CD4-positive, alpha-beta memory T cell (primary cell): ENCODE results near the gene LSM4. TPM values are rescaled to one million over a fixed set of nuclear protein-coding genes. Genes with fewer than 3 reads are reported as not detected.
"Not testable (repeated sequence)": the region's sequence is repeated elsewhere in the genome, so short reads cannot be mapped to it uniquely, and the experiment has no call there.

Experiments
- CTCF ChIA-PET: fragments of 350-600 bp; sonication (Branson Sonifier 250); formaldehyde crosslinking; loops from one replicate; lab custom pipeline; 2021; ENCODE audit warnings: inconsistent platforms; ENCODE audit not compliant: partially characterized antibody; lab: Charles Lee
- POLR2A ChIA-PET: fragments of 350-600 bp; sonication (Branson Sonifier 250); formaldehyde crosslinking; loops from one replicate; lab custom pipeline; 2021; ENCODE audit not compliant: partially characterized antibody; lab: Charles Lee
- DNase-seq, 5 donors: peaks; one replicate each; pipeline versions ENCODE4 v3.0.0 to v3.0.0-alpha.2; 2020 to 2022; ENCODE audit warnings: mixed read lengths in 1 of 5
- H3K27ac ChIP-seq: one replicate; pipeline ENCODE4 v1.7.0; 2013; ENCODE audit warnings: low read depth, low read length
- H3K27me3 ChIP-seq: 2 replicates; pipeline ENCODE4 v1.7.0; 2013; ENCODE audit warnings: mild to moderate bottlenecking, low read length, moderate library complexity; ENCODE audit not compliant: insufficient read depth
- H3K36me3 ChIP-seq: 2 replicates; pipeline ENCODE4 v1.7.0; 2013; ENCODE audit warnings: mild to moderate bottlenecking, low read length, moderate library complexity; ENCODE audit not compliant: insufficient read depth
- H3K4me1 ChIP-seq: 2 replicates; pipeline ENCODE4 v1.7.0; 2013; ENCODE audit warnings: mild to moderate bottlenecking, low read length, moderate library complexity; ENCODE audit not compliant: insufficient read depth
- H3K4me3 ChIP-seq, 2 donors: one replicate each; pipeline ENCODE4 v1.7.0; 2013; ENCODE audit warnings: low read length in 2 of 2, mild to moderate bottlenecking in 1 of 2
- H3K9me3 ChIP-seq, 2 donors: one replicate each; pipeline ENCODE4 v1.7.0; 2013; ENCODE audit warnings: low read length in 2 of 2, control low read depth in 1 of 2; ENCODE audit not compliant: control insufficient read depth in 1 of 2
- H3K27ac Mint-ChIP-seq, 7 donors: one replicate each; pipeline ENCODE4 v1.8.0; 2020 to 2021; ENCODE audit warnings: mixed read lengths in 7 of 7, mild to moderate bottlenecking in 6 of 7, inconsistent platforms in 3 of 7, moderate library complexity in 3 of 7
- H3K27me3 Mint-ChIP-seq, 2 donors: one replicate each; pipeline ENCODE4 v1.8.0; 2020 to 2021; ENCODE audit warnings: mixed read lengths in 2 of 2
- H3K36me3 Mint-ChIP-seq, 2 donors: one replicate each; pipeline ENCODE4 v1.8.0; 2020 to 2021; ENCODE audit warnings: mixed read lengths in 2 of 2, inconsistent platforms in 1 of 2, mild to moderate bottlenecking in 1 of 2
- H3K4me1 Mint-ChIP-seq, 4 donors: one replicate each; pipeline ENCODE4 v1.8.0; 2020 to 2021; ENCODE audit warnings: mixed read lengths in 4 of 4, mild to moderate bottlenecking in 1 of 4
- H3K4me3 Mint-ChIP-seq, 8 donors: one replicate each; pipeline ENCODE4 v1.8.0; 2020 to 2021; ENCODE audit warnings: mixed read lengths in 8 of 8, mild to moderate bottlenecking in 7 of 8, moderate library complexity in 6 of 8, inconsistent platforms in 3 of 8
- H3K9me3 Mint-ChIP-seq, 8 donors: one replicate each; pipeline ENCODE4 v1.8.0; 2020 to 2021; ENCODE audit warnings: mixed read lengths in 8 of 8, mild to moderate bottlenecking in 5 of 8, inconsistent platforms in 3 of 8, moderate library complexity in 1 of 8
- intact Hi-C: fragments of 100-400 bp; cut with micrococcal nuclease; formaldehyde crosslinking; loops from one replicate; pipeline ENCODE4 v1.15.1; 2023
- polyA plus RNA-seq, 2 donors: library from polyadenylated mRNA; unstranded; fragments of 300-500 nt; fragmentation: Illumina TruSeq; gene quantifications; one replicate each; pipeline ENCODE4 v1.2.3, GENCODE V29; 2021
- total RNA-seq, 2 experiments: library from RNA; stranded (reverse); gene quantifications; one replicate each; pipeline ENCODE4 v1.2.3, GENCODE V29; 2021

LSM4 gene
- total and polyA plus RNA-seq, 4 experiments from 2014 or later, result 64.2 to 164 (median 93.0) TPM

DNA sequence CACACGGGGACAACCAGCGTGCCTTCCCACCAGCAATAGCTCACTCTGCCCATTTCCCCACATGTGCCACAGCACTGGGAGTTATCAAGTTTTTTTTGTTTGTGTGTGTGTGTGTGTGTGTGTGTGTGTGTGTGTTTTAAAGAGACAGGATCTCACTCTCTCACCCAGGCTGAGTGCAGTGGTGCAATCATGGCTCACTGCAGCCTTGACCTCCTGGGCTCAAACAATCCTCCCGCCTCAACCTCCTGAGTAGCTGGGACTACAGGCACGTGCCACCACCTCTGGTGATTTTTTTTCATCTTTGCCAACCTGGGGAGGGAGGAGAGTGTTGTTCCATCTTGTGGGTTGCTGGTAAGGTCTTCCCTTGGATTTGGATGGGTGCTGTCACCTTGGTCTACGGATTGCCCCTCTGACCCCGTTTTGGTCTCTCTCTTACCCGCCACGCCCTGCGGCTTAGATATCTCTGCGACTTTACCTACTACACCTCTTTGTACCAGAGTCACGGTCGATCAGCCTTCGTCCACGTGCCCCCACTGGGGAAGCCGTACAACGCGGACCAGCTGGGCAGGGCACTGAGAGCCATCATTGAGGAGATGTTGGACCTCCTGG, 40.2 kb upstream of the LSM4 start:
- no peak overlapping the region for H3K4me3 Mint-ChIP-seq
- peaks cover 0 to 6% (median 0%) of the 10 kb centered on the region in 8 donors for H3K9me3 Mint-ChIP-seq
- H3K36me3 Mint-ChIP-seq, result peaks cover 45 to 51% of the 10 kb centered on the region in 2 donors
- H3K27me3 Mint-ChIP-seq, result no peaks in the 10 kb centered on the region
- Histone ChIP-seq H3K4me1 (no peaks in the 10 kb centered on the region), H3K27me3 (no peaks in the 10 kb centered on the region), H3K27ac (no peak overlapping the region), H3K4me3 (no peak overlapping the region), H3K9me3 (no peaks in the 10 kb centered on the region), H3K36me3 (peaks cover 20% of the 10 kb centered on the region)
- intact Hi-C loops, result no loop called here
- no peak for DNase-seq
- H3K27ac Mint-ChIP-seq, result peak overlapping the region in 1 of 7 donors; percentile 13
- CTCF ChIA-PET, result interaction anchor here (2.1 kb wide), 1 partner anchor 84 kb away, joined by 5 read pairs; no protein-coding TSS in a partner anchor
- POLR2A ChIA-PET, result no interaction called here
- no peaks in the 10 kb centered on the region for H3K4me1 Mint-ChIP-seq

DNA sequence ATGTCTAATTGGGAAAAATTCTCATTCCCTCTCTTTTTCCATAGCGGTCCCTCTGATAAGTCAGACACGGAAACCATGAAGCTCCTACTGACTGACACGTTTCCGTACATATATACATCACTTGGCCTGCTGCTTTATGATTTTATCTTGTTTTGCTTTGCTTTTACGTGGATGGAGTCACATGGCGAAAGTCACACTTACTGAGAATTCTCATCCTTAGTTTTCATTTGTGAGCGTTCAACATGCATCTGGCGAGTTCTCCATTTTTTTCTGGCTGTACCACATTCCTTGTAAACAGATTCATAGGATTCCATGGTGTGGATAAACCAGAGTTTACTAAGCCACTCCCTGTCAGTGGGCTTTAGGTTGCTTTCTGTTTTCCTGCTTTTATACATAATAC, 38.8 kb upstream of the LSM4 start:
- Histone ChIP-seq H3K9me3 (no peaks in the 10 kb centered on the region), H3K36me3 (peaks cover 32% of the 10 kb centered on the region), H3K27ac (no peak overlapping the region), H3K4me1 (no peaks in the 10 kb centered on the region), H3K27me3 (no peaks in the 10 kb centered on the region), H3K4me3 (no peak overlapping the region)
- H3K36me3 Mint-ChIP-seq, result peaks cover 50 to 59% of the 10 kb centered on the region in 2 donors
- H3K9me3 Mint-ChIP-seq, result peaks cover 0 to 6% (median 0%) of the 10 kb centered on the region in 8 donors
- intact Hi-C loops, result no loop called here
- H3K27me3 Mint-ChIP-seq, result no peaks in the 10 kb centered on the region
- no peak for DNase-seq
- ChIA-PET CTCF (no interaction called here), POLR2A (interaction anchor here (0.6 kb wide), 1 partner anchor 74 kb away, joined by 3 read pairs; no protein-coding TSS in a partner anchor)
- H3K27ac Mint-ChIP-seq, result no peak overlapping the region
- H3K4me1 Mint-ChIP-seq, result no peaks in the 10 kb centered on the region
- no peak overlapping the region for H3K4me3 Mint-ChIP-seq

DNA sequence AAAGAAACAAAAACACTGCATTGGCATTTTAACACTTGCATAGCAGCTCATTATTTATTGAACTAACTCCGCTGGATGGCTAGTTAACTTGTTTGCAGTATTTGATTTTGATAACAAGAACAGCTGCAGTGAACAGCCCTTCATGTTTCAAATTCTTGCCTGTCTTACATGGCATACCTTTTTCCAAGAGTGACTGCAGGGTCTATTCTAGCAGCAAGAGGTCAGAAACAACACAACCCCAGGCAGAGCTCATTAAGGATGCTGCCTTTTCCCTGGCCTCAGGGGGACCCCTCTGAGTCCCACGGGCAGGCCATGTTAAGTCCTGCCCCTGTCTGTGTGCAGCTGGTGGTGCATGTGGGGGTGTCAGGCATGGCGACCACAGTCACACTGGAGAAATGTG, 34.2 kb upstream of the LSM4 start:
- no peak for DNase-seq
- ChIA-PET POLR2A (no interaction called here), CTCF (no interaction called here)
- no peaks in the 10 kb centered on the region for H3K4me1 ChIP-seq
- no peaks in the 10 kb centered on the region for H3K9me3 ChIP-seq
- H3K4me1 Mint-ChIP-seq, result peaks cover 0 to 2% (median 0%) of the 10 kb centered on the region in 4 donors
- no peak overlapping the region for H3K4me3 Mint-ChIP-seq
- no peaks in the 10 kb centered on the region for H3K27me3 ChIP-seq
- no peak overlapping the region for H3K27ac Mint-ChIP-seq
- peaks cover 37 to 52% of the 10 kb centered on the region in 2 donors for H3K36me3 Mint-ChIP-seq
- peaks cover 17% of the 10 kb centered on the region for H3K36me3 ChIP-seq
- no peak overlapping the region for H3K4me3 ChIP-seq
- intact Hi-C loops, result no loop called here
- no peaks in the 10 kb centered on the region for H3K9me3 Mint-ChIP-seq
- no peaks in the 10 kb centered on the region for H3K27me3 Mint-ChIP-seq
- H3K27ac ChIP-seq, result no peak overlapping the region

DNA sequence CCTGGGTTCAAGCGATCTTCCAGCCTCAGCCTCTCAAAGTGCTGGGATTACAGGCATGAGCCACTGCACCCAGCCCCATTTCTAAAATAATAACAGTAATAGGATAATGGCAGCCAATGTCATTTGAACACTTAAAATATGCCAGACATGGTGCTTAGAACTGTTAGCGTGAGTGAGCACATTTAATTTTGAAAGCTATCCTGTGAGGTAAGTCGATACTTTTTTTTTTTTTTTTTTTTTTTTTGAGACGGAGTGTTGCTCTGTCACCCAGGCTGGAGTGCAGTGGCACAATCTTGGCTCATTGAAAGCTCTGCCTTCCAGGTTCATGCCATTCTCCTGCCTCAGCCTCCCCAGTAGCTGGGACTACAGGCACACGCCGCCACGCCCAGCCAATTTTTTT, 31.9 kb upstream of the LSM4 start:
- H3K9me3 Mint-ChIP-seq, H3K27ac ChIP-seq, H3K4me1 Mint-ChIP-seq, H3K9me3 ChIP-seq, CTCF ChIA-PET, H3K4me3 Mint-ChIP-seq, H3K27me3 ChIP-seq, H3K27ac Mint-ChIP-seq, H3K4me1 ChIP-seq, POLR2A ChIA-PET, intact Hi-C loops, H3K27me3 Mint-ChIP-seq, DNase-seq, H3K4me3 ChIP-seq: not testable (repeated sequence)
- peaks cover 12% of the 10 kb centered on the region for H3K36me3 ChIP-seq
- peaks cover 33 to 50% of the 10 kb centered on the region in 2 donors for H3K36me3 Mint-ChIP-seq

DNA sequence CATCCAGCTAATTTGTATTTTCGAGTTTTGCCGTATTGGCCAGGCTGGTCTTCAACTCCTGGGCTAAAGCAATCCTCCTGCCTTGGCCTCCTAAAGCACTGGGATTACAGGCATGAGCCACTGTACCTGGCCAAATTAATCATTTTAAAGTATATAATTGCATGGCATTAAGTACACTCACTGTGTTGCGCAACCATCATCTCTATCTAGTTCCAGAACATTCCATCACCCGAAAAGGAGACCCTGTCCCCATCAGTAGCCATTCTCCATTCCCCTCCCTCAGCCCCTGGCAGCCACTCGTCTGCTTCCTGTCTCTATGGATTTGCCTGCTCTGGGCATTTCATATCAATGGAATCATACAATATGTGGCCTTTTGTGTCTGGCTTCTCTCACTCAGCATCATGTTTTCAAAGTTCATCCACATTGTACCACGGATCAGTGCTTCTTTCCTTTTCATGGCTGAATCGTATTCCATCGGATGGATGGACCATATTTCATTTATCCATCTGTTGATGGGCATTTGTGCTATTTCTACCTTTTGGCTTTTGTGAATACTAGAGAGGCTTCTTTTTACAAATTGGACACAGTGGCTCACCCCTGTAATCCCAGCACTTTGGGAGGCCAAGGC, 30.6 kb upstream of the LSM4 start:
- intact Hi-C loops, result no loop called here
- Mint-ChIP-seq H3K9me3 (no peaks in the 10 kb centered on the region), H3K36me3 (peaks cover 27 to 44% of the 10 kb centered on the region in 2 donors), H3K27ac (no peak overlapping the region), H3K4me3 (no peak overlapping the region), H3K4me1 (peaks cover 0 to 4% (median 0%) of the 10 kb centered on the region in 4 donors), H3K27me3 (no peaks in the 10 kb centered on the region)
- ChIA-PET CTCF (no interaction called here), POLR2A (no interaction called here)
- Histone ChIP-seq H3K4me1 (no peaks in the 10 kb centered on the region), H3K4me3 (no peak overlapping the region), H3K9me3 (no peaks in the 10 kb centered on the region), H3K27ac (no peak overlapping the region), H3K36me3 (peaks cover 12% of the 10 kb centered on the region), H3K27me3 (no peaks in the 10 kb centered on the region)
- DNase-seq, result no peak

DNA sequence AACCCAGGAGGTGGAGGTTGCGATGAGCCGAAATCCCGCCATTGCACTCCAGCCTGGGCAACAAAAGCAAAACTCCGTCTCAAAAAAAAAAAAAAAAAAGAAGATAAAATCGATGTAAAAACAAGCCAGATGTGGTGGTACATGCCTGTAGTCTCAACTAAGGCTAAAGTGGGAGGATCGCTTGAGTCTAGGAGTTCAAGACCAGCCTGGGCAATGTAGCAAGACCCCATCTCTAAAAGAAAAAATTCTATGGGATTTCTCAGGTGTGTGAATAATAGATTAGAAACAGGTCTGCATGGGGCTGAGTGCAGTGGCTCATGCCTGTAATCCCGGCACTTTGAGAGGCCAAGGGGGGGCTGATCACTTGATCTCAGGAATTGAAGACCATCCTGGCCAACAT, 28.7 kb upstream of the LSM4 start:
- Mint-ChIP-seq H3K27me3 (no peaks in the 10 kb centered on the region), H3K9me3 (no peaks in the 10 kb centered on the region), H3K36me3 (peaks cover 25 to 34% of the 10 kb centered on the region in 2 donors), H3K4me1 (peaks cover 0 to 6% (median 3%) of the 10 kb centered on the region in 4 donors), H3K4me3 (no peak overlapping the region), H3K27ac (no peak overlapping the region)
- H3K27me3 ChIP-seq, result no peaks in the 10 kb centered on the region
- no peak for DNase-seq
- H3K36me3 ChIP-seq, result no peaks in the 10 kb centered on the region
- intact Hi-C loops, result no loop called here
- ChIA-PET CTCF (no interaction called here), POLR2A (no interaction called here)
- H3K27ac ChIP-seq, result no peak overlapping the region
- no peaks in the 10 kb centered on the region for H3K9me3 ChIP-seq
- H3K4me1 ChIP-seq, result no peaks in the 10 kb centered on the region
- no peak overlapping the region for H3K4me3 ChIP-seq

DNA sequence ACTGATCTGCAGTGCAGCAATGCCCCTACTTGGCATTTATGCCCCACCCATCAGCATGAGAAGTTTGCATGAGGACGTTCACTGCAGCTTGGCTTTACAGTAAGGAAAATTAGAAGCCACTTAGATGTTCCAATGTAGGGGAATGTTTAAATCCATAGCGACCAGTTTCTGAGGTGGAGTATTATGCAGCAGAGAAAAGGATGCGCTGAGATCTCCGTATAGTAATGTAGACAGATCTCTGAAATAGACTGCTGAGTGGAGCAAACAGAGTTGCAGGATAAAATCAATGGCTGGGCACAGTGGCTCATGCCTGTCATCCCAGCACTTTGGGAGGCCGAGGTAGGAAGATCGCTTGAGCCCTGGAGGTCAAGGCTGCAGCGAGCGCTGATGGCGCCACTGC, 27.6 kb upstream of the LSM4 start:
- H3K4me3 ChIP-seq, result no peak overlapping the region
- CTCF ChIA-PET, result interaction anchor here (0.8 kb wide), 1 partner anchor 22 kb away, joined by 3 read pairs; no protein-coding TSS in a partner anchor
- Mint-ChIP-seq H3K27ac (peak overlapping the region in 1 of 7 donors; percentile 16), H3K4me3 (no peak overlapping the region), H3K36me3 (peaks cover 20 to 36% of the 10 kb centered on the region in 2 donors), H3K4me1 (peaks cover 4 to 9% (median 7%) of the 10 kb centered on the region in 4 donors), H3K27me3 (no peaks in the 10 kb centered on the region), H3K9me3 (no peaks in the 10 kb centered on the region)
- H3K27ac ChIP-seq, result no peak overlapping the region
- H3K9me3 ChIP-seq, result no peaks in the 10 kb centered on the region
- H3K36me3 ChIP-seq, result no peaks in the 10 kb centered on the region
- H3K27me3 ChIP-seq, result no peaks in the 10 kb centered on the region
- intact Hi-C loops, result no loop called here
- H3K4me1 ChIP-seq, result no peaks in the 10 kb centered on the region
- POLR2A ChIA-PET, result no interaction called here
- DNase-seq, result no peak
